HepG2 (cell line): ENCODE data around the gene ALMS1. TPM values are rescaled to one million over a fixed set of nuclear protein-coding genes. Genes with fewer than 3 reads are reported as not detected.

Experiments used
- ARNTL ChIP-seq: sonication (generic); formaldehyde crosslinking; IDR thresholded peaks from 2 replicates; pipeline ENCODE4 v1.4.0; 2020; ENCODE audit warnings: mild to moderate bottlenecking, missing genetic modification reagents
- ESRRA ChIP-seq: sonication (generic); formaldehyde crosslinking; IDR thresholded peaks from 2 replicates; pipeline ENCODE4 v1.5.1; 2020; ENCODE audit warnings: mild to moderate bottlenecking, low read depth, missing genetic modification reagents
- SALL1 ChIP-seq: sonication (generic); formaldehyde crosslinking; IDR thresholded peaks from 2 replicates; pipeline ENCODE4 v1.8.0; 2022; ENCODE audit warnings: mild to moderate bottlenecking, missing genetic modification reagents
- ZMYM3 ChIP-seq: sonication (generic); formaldehyde crosslinking; IDR thresholded peaks from 2 replicates; pipeline ENCODE4 v1.5.1; 2020; ENCODE audit warnings: mild to moderate bottlenecking, missing genetic modification reagents
- ZMYM4 ChIP-seq: sonication (generic); formaldehyde crosslinking; IDR thresholded peaks from 2 replicates; pipeline ENCODE4 v1.8.1; 2023; ENCODE audit warnings: mild to moderate bottlenecking, missing genetic modification reagents
- ZNF232 ChIP-seq: sonication (generic); formaldehyde crosslinking; IDR thresholded peaks from 2 replicates; pipeline ENCODE4 v1.4.0; 2020; ENCODE audit warnings: missing genetic modification reagents, borderline replicate concordance
- ZNF329 ChIP-seq: sonication (generic); formaldehyde crosslinking; IDR thresholded peaks from 2 replicates; pipeline ENCODE4 v1.9.0; 2021; ENCODE audit warnings: low read depth, mild to moderate bottlenecking, missing genetic modification reagents
- ZNF331 ChIP-seq: sonication (generic); formaldehyde crosslinking; IDR thresholded peaks from 2 replicates; pipeline ENCODE4 v1.4.0; 2020; ENCODE audit warnings: missing genetic modification reagents
- ZNF614 ChIP-seq: IDR thresholded peaks from 2 replicates; pipeline ENCODE4 v1.6.1; 2018; ENCODE audit warnings: missing biosample characterization, missing genetic modification reagents, inconsistent platforms, borderline replicate concordance
- ZSCAN31 ChIP-seq: sonication (generic); formaldehyde crosslinking; IDR thresholded peaks from 2 replicates; pipeline ENCODE4 v1.5.0; 2020; ENCODE audit warnings: low read depth, mild to moderate bottlenecking, missing genetic modification reagents
- polyA plus RNA-seq, 8 experiments: library from polyadenylated mRNA; depleted of rRNA in 3 of 8; stranded (reverse) in 7 of 8; unstranded in 1 of 8; fragments of >200 nt; fragmentation: Illumina TruSeq in 4 of 8; extraction: Trizol in 4 of 8; gene quantifications; 2 replicates each; pipeline versions ENCODE4 v1.2.1 to v1.2.3, GENCODE V29; 2011 to 2016; ENCODE audit warnings: low read depth in 4 of 8, missing spikeins in 1 of 8, mixed read lengths in 1 of 8; ENCODE audit not compliant: insufficient read depth in 1 of 8
- total RNA-seq, 5 experiments: library from RNA; depleted of rRNA; stranded (reverse); fragments of >200 nt; fragmentation: Illumina TruSeq; extraction: Trizol; gene quantifications; 2 replicates each; pipeline ENCODE4 v1.2.3, GENCODE V29; 2016; ENCODE audit warnings: low read depth in 1 of 5
- TF ChIP-seq, protein P1 (sequence below): sonication (generic); formaldehyde crosslinking; IDR thresholded peaks from one replicate; pipeline ENCODE4 v1.5.1; 2020; ENCODE audit warnings: mild to moderate bottlenecking, missing genetic modification reagents; ENCODE audit errors: not compliant biosample characterization
- TF ChIP-seq, protein P2 (sequence below): sonication (generic); formaldehyde crosslinking; IDR thresholded peaks from 2 replicates; pipeline ENCODE4 v1.5.0; 2020; ENCODE audit warnings: missing genetic modification reagents
- TF ChIP-seq, protein P3 (sequence below): IDR thresholded peaks from 2 replicates; pipeline ENCODE4 v1.6.1; 2016; ENCODE audit warnings: low read depth, borderline replicate concordance
- TF ChIP-seq, protein P4 (sequence below): IDR thresholded peaks from 2 replicates; pipeline ENCODE4 v1.6.1; 2018; ENCODE audit warnings: missing genetic modification reagents, mild to moderate bottlenecking, missing compliant biosample characterization

ALMS1 gene
- total and polyA plus RNA-seq, 2 of the 13 experiments (the other 11 are each of a cell fraction or from before 2014, with no cell fraction given), result 12.9 to 21.2 TPM

DNA sequence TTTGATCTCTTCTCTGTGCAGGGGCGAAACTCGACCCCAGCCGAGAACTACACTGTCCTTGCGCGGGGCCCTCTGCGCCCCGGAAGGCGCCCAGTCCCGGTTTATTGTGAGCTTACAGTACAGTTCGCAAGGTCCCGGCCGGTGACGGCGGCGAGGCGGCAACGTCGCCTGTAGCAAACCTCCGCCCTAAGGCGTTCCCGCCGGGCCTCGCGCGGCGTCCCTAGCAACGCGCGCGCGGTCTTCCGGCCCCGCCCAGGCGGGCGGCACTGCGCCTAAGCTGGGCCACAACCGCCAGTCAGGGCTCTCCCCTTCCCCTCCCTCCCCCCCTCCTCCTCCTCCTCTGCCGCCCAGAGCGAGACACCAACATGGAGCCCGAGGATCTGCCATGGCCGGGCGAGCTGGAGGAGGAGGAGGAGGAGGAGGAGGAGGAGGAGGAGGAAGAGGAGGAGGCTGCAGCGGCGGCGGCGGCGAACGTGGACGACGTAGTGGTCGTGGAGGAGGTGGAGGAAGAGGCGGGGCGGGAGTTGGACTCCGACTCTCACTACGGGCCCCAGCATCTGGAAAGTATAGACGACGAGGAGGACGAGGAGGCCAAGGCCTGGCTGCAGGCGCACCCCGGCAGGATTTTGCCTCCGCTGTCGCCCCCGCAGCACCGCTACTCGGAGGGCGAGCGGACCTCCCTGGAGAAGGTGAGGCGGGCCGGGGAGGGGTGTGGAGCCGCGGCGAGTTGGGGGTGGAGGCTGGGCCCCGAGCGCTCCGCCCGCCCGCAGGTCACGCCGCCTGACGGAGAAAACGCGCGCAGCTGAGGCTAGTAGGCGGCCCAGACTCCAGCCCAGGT, at the start of gene ALMS1 (continued):
- TF ChIP-seq, protein P1, sequence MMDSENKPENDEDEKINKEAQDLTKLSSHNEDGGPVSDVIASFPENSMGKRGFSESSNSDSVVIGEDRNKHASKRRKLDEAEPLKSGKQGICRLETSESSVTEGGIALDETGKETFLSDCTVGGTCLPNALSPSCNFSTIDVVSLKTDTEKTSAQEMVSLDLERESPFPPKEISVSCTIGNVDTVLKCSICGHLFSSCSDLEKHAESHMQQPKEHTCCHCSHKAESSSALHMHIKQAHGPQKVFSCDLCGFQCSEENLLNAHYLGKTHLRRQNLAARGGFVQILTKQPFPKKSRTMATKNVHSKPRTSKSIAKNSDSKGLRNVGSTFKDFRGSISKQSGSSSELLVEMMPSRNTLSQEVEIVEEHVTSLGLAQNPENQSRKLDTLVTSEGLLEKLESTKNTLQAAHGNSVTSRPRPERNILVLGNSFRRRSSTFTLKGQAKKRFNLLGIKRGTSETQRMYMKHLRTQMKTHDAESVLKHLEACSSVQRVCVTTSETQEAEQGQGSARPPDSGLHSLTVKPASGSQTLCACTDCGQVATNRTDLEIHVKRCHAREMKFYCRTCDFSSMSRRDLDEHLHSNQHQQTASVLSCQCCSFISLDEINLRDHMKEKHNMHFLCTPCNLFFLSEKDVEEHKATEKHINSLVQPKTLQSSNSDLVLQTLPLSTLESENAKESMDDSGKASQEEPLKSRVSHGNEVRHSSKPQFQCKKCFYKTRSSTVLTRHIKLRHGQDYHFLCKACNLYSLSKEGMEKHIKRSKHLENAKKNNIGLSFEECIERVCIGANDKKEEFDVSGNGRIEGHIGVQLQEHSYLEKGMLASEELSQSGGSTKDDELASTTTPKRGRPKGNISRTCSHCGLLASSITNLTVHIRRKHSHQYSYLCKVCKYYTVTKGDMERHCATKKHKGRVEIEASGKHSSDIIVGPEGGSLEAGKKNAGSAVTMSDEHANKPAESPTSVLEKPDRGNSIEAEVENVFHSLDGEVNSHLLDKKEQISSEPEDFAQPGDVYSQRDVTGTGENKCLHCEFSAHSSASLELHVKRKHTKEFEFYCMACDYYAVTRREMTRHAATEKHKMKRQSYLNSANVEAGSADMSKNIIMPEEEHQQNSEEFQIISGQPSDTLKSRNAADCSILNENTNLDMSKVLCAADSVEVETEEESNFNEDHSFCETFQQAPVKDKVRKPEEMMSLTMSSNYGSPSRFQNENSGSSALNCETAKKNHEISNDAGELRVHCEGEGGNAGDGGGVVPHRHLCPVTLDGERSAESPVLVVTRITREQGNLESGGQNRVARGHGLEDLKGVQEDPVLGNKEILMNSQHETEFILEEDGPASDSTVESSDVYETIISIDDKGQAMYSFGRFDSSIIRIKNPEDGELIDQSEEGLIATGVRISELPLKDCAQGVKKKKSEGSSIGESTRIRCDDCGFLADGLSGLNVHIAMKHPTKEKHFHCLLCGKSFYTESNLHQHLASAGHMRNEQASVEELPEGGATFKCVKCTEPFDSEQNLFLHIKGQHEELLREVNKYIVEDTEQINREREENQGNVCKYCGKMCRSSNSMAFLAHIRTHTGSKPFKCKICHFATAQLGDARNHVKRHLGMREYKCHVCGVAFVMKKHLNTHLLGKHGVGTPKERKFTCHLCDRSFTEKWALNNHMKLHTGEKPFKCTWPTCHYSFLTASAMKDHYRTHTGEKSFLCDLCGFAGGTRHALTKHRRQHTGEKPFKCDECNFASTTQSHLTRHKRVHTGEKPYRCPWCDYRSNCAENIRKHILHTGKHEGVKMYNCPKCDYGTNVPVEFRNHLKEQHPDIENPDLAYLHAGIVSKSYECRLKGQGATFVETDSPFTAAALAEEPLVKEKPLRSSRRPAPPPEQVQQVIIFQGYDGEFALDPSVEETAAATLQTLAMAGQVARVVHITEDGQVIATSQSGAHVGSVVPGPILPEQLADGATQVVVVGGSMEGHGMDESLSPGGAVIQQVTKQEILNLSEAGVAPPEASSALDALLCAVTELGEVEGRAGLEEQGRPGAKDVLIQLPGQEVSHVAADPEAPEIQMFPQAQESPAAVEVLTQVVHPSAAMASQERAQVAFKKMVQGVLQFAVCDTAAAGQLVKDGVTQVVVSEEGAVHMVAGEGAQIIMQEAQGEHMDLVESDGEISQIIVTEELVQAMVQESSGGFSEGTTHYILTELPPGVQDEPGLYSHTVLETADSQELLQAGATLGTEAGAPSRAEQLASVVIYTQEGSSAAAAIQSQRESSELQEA (CRISPR knock-in tag), result no peak
- TF ChIP-seq ZNF614 (CRISPR knock-in tag) (peak; percentile 26; the same call in 1 of the 2 replicates), ZMYM4 (CRISPR knock-in tag) (peak; percentile 75), ZSCAN31 (CRISPR knock-in tag) (peak; percentile 80; the same call in 1 of the 2 replicates), ZNF329 (CRISPR knock-in tag) (0 out of 2 replicates have a peak, but pooled peaks have one; percentile 60), ESRRA (CRISPR knock-in tag) (peak; percentile 62; the same call in 1 of the 2 replicates), ZNF331 (CRISPR knock-in tag) (peak; percentile 74; the same call in 1 of the 2 replicates), ARNTL (peak; percentile 42; the same call in 1 of the 2 replicates), ZNF232 (CRISPR knock-in tag) (0 out of 2 replicates have a peak, but pooled peaks have one; percentile 33), ZMYM3 (CRISPR knock-in tag) (peak; percentile 61; the same call in 1 of the 2 replicates), SALL1 (CRISPR knock-in tag) (peak; percentile 78)
- TF ChIP-seq, protein P2, sequence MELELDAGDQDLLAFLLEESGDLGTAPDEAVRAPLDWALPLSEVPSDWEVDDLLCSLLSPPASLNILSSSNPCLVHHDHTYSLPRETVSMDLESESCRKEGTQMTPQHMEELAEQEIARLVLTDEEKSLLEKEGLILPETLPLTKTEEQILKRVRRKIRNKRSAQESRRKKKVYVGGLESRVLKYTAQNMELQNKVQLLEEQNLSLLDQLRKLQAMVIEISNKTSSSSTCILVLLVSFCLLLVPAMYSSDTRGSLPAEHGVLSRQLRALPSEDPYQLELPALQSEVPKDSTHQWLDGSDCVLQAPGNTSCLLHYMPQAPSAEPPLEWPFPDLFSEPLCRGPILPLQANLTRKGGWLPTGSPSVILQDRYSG (CRISPR knock-in tag), result no peak
- TF ChIP-seq, protein P3, sequence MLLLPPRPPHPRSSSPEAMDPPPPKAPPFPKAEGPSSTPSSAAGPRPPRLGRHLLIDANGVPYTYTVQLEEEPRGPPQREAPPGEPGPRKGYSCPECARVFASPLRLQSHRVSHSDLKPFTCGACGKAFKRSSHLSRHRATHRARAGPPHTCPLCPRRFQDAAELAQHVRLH, result 0 out of 2 replicates have a peak, but pooled peaks have one; percentile 24
- TF ChIP-seq, protein P4, sequence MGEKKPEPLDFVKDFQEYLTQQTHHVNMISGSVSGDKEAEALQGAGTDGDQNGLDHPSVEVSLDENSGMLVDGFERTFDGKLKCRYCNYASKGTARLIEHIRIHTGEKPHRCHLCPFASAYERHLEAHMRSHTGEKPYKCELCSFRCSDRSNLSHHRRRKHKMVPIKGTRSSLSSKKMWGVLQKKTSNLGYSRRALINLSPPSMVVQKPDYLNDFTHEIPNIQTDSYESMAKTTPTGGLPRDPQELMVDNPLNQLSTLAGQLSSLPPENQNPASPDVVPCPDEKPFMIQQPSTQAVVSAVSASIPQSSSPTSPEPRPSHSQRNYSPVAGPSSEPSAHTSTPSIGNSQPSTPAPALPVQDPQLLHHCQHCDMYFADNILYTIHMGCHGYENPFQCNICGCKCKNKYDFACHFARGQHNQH (CRISPR knock-in tag), result peak; percentile 61
